ENCODE results near the gene PTPRE.

PTPRE gene

DNA sequence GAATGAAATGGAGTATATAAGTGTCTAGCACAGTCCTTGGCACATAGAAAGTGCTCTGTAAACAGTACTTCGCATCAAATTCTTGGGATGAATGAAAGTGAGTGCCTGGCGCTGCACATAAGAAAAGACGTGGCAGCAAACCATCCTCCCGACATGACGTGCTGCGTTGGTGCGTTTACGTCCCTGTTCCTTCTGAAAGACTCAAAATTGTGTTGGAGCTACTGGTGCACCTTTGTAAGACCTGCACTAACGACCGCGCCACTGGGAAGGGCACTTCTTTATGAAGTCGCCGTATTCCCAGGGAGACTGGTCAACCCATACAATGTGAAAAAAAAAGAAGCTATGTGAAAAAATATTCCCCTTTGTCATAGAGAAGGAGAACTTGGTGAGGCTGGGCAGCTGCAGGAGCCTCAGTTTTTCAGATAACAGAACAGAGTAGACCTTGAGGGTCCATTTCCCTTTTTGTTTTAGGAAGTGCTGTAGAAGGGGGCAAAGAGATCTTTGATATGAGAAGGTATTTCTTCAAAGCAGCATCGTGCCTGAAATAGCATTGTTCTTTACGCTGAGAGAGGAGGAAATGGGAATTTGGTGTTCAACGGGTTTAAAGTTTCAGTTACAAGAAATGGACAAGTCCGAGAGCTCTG is 91.7 kb downstream of the PTPRE start:
- no peak for DNase-seq (ENCODE audit: low read depth, low spot score)

DNA sequence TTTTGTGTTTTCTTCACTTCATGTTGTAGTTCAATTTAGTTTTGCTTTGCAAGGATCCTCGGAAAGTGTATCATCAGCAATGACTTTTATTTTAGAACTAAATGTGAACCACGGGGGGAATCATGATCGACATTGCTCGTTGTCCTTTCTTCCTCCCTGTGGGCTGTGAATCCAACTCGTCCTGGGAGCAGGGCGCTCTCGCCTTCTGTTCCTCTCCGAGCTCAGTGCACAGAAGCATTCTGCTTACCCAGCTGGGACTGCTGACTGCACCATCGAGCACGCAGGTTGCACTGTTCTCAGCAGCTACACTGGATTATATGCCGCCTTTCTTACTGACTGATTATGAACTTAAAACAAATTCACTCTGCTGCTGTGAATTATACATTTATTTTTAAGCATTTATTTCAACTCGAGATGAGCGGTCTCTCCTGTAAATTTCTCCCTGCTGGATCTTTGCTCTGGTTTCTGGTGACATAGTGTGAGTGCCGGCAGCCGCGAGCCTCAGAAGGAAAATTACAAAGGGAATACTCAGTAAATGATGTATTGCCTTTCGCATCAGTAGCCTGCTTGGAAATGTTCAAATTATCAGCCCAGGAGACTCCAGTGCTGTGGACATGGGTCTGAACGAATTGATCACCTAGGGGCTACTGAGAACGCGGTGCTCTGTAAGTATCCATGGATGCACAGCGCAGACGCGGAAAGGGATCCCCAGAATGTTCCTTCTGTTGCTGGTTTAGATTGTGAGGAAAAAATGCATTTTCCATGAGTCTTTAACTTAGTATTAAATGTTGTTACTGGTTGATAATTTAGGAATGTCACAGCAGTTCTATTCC is 92.6 kb downstream of the PTPRE start:
- DNase-seq (ENCODE audit: low read depth, low spot score): no peak

GRCh38 chr10:128000471-128001362 is 93.8 kb downstream of the PTPRE start:
- no peak for DNase-seq (ENCODE audit: low read depth, low spot score)

GRCh38 chr10:128001363-128001745 is 94.5 kb downstream of the PTPRE start:
- no peak for DNase-seq (ENCODE audit: low read depth, low spot score)

DNA sequence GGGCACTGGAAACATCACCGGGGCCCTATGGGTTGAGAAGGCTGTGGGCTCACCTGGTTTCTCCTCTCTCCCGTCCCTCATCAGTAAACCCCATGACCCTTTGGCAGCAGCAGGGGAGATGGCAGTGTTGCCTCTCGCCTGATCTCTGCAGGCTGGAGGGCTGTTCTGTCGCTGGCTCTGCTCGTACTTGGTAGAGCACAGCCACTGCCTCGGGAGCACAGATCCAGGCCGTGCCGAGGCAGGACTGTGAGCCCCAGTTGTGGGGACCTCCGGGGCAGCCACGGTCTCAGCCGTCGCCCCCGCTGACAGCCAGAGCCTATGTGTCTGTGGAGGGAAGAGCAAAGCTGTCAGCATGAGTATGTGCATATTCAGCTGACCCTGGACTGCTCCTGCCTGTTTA is 94.9 kb downstream of the PTPRE start:
- no peak for DNase-seq (ENCODE audit: low read depth, low spot score)

GRCh38 chr10:128003521-128003920 is 96.6 kb downstream of the PTPRE start:
- no peak for DNase-seq (ENCODE audit: low read depth, low spot score)

DNA sequence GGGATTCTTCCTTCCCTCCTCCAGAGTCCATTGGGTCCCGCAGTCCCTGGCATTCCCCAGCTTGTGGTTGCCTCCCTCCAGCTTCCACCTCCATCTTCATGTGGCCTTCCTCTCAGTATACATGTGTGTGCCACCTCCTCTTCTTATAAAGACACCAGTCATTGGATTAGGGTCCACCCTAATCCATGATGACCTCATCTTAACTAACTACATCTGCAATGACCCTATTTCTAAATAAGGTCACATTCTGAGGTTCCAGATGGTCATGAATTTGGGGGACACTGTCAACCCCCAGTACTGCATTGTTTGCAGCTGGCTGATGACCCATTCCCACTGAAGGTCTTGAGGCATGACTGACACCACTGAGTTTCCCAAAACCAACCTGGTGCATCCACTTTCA is 99.0 kb downstream of the PTPRE start:
- no peak for DNase-seq (ENCODE audit: low read depth, low spot score)

GRCh38 chr10:128007056-128007455 is 100.2 kb downstream of the PTPRE start:
- no peak for DNase-seq (ENCODE audit: low read depth, low spot score)

DNA sequence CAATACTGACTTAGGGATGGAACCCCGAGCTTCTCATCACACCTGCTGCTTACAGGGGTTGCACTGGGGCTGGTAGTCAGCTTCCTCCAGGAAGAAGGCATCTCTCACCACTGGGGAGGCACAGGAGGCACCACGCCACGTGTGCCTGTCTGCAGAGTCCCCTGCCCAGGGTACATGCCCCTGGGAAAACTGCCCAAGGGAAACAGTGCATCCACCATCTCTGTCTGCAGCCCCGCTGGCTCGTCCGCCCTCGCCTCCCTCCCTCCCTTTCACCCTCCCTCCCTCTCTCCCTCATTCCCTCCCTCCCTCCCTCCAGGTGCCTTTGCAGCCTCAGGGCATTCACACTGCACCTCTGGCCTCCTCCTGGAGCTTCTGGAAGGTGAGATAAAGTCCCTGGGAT is 101.1 kb downstream of the PTPRE start:
- DNase-seq (ENCODE audit: low read depth, low spot score): no peak

- no peak for DNase-seq (ENCODE audit: low read depth, low spot score)
Measured at GRCh38 chr10:128008521-128009250, 101.8 kb downstream of the PTPRE start.

DNA sequence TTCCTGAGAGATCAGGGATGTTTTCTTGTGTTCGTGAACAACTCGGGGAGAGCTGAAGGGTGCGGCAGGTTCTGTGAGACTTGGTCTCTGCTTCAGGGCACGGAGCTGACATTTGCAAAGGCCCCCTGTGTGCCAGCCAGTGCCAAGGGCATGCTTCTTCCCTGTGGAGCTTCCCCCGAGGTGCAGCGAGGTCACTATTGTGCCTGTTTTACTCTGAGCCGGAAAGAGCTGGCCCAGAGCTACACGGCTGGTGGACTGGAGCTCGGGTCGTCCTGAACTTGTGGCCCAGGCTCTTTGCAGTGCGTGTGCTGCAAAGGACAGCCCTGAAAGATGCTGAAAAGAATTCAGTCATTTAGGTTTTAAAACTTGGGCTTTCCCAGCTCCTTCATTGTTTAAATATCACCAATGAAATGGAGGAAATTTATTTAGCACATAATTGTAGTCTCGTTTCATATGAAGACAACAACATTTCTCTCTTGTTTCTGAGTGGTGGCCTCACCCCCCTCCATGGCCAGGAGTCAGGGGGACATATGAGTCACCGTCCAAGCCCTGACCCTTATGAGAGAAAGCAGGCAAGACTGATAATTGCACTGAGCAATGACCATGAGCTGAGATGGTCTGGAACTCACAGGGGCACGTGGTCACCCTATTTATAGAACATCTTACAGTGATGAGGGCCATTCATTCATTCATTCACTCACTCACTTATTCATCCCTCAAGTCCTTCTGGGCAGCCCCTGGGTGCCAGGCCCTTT is 102.6 kb downstream of the PTPRE start:
- DNase-seq (ENCODE audit: low read depth, low spot score): no peak

GRCh38 chr10:128011059-128011979 is 104.4 kb downstream of the PTPRE start:
- DNase-seq (ENCODE audit: low read depth, low spot score): peak; percentile 92

DNA sequence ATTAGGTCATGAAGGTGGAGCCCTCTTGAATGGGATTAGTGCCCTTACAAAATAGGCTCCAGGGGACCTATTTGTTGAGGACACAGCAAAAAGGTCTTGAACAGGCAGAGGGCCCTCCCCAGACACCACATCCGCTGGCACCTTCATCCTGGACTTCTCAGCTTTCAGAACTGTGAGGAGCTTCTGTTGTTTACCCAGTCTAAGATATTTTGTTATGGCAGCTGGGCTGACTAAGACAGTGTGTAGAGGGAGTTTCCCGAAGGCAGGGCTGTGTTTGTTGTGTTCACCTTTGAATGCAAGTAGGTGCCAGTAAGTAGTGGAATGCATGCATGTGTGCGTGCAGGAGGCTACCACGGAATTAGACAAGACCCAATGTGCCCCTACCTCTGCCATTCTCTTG is 106.7 kb downstream of the PTPRE start:
- DNase-seq (ENCODE audit: low read depth, low spot score): no peak

GRCh38 chr10:128014236-128014635 is 107.3 kb downstream of the PTPRE start:
- DNase-seq (ENCODE audit: low read depth, low spot score): no peak

GRCh38 chr10:128016423-128017060 is 109.6 kb downstream of the PTPRE start:
- no peak for DNase-seq (ENCODE audit: low read depth, low spot score)

DNA sequence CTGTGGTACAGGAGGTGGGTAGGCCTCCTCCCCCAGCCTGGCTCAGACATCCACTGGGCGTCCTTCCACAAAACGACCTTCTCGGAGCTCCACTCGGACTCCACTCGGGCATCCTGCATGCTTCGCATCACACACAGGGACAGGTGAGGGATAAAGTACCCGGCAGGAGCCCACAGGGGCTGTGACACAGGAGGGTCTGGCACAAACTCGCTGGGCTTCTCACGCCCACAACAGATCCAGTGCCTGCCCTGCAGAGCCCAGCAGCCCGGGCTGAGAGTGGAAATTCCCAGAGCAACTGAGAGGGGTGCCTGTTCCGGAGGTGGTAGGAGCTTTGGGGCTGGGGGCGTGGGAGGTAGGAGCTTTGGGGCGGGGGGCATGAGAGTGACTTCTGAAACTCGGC is 110.9 kb downstream of the PTPRE start:
- no peak for DNase-seq (ENCODE audit: low read depth, low spot score)

GRCh38 chr10:128018236-128018635 is 111.3 kb downstream of the PTPRE start:
- DNase-seq (ENCODE audit: low read depth, low spot score): no peak

- DNase-seq (ENCODE audit: low read depth, low spot score): no peak
Measured at GRCh38 chr10:128018691-128019090, 111.8 kb downstream of the PTPRE start.

Measured in ELF-1 (cell line).